Endodermal cell (in vitro differentiated cells): ENCODE results near the gene SYNDIG1. TPM values are rescaled to one million over a fixed set of nuclear protein-coding genes. Genes with fewer than 3 reads are reported as not detected.

ENCODE experiments used
- DNase-seq: peaks from one replicate; pipeline ENCODE4 v3.0.0-alpha.2; 2017
- H3K27ac ChIP-seq: 2 replicates; pipeline ENCODE4 v1.5.1; 2013; ENCODE audit warnings: mild to moderate bottlenecking, low read depth, low read length, moderate library complexity
- H3K27me3 ChIP-seq: 2 replicates; pipeline ENCODE4 v1.6.1; 2013; ENCODE audit warnings: mild to moderate bottlenecking, low read length, moderate library complexity; ENCODE audit not compliant: insufficient read depth, control insufficient read depth, poor library complexity, severe bottlenecking
- H3K36me3 ChIP-seq: 2 replicates; pipeline ENCODE4 v1.7.0; 2013; ENCODE audit warnings: mild to moderate bottlenecking, low read length, moderate library complexity; ENCODE audit not compliant: control insufficient read depth, insufficient read depth
- H3K4me1 ChIP-seq: one replicate; pipeline ENCODE4 v1.7.0; 2013; ENCODE audit warnings: low read length; ENCODE audit not compliant: control insufficient read depth, insufficient read depth
- H3K4me3 ChIP-seq: 2 replicates; pipeline ENCODE4 v1.5.1; 2013; ENCODE audit warnings: mild to moderate bottlenecking, low read length, moderate library complexity
- H3K9ac ChIP-seq: 2 replicates; pipeline ENCODE4 v1.6.1; 2013; ENCODE audit warnings: mild to moderate bottlenecking, low read length, moderate library complexity; ENCODE audit not compliant: poor library complexity, severe bottlenecking; ENCODE audit errors: extremely low read depth
- H3K9me3 ChIP-seq: 2 replicates; pipeline ENCODE4 v1.6.1; 2013; ENCODE audit warnings: mild to moderate bottlenecking, low read length, moderate library complexity; ENCODE audit not compliant: control insufficient read depth
- H3K27ac Mint-ChIP-seq: 2 replicates; pipeline ENCODE4 v1.8.0; 2020; ENCODE audit warnings: mixed read lengths
- H3K27me3 Mint-ChIP-seq: 2 replicates; pipeline ENCODE4 v1.8.0; 2021; ENCODE audit warnings: mild to moderate bottlenecking, mixed read lengths; ENCODE audit not compliant: insufficient read depth
- H3K36me3 Mint-ChIP-seq: 2 replicates; pipeline ENCODE4 v1.8.0; 2020; ENCODE audit warnings: low read depth, mixed read lengths
- H3K4me1 Mint-ChIP-seq: 2 replicates; pipeline ENCODE4 v1.8.0; 2020; ENCODE audit warnings: mixed read lengths
- H3K4me3 Mint-ChIP-seq: 2 replicates; pipeline ENCODE4 v1.8.0; 2020; ENCODE audit warnings: mild to moderate bottlenecking, moderate library complexity, mixed read lengths
- H3K9me3 Mint-ChIP-seq: 2 replicates; pipeline ENCODE4 v1.8.0; 2020; ENCODE audit warnings: mild to moderate bottlenecking, mixed read lengths
- WGBS, 2 experiments: methylation state at CpG; one replicate each; pipeline versions ENCODE4 v1.1.5 to v1.1.7; 2013; ENCODE audit warnings: missing lambda C conversion rate in 2 of 2, mixed read lengths in 1 of 2; ENCODE audit not compliant: insufficient coverage in 1 of 2, insufficient read length in 1 of 2; 5-methylcytosine and 5-hydroxymethylcytosine counted together
- total RNA-seq, 2 donors: library from RNA; stranded (reverse); fragmentation: NEBNext Ultra II Directional in 1 of 2; extraction: Animal tissue kit (Norgen Biotek cat#: 25700) in 1 of 2; gene quantifications; 2 replicates in 1 of 2; 3 replicates in 1 of 2; pipeline ENCODE4 v1.2.1, GENCODE V29; 2021
- TF ChIP-seq, protein P1 (sequence below): fragments of 200-600 bp; sonication (generic); conservative IDR thresholded peaks from 2 replicates; pipeline ENCODE4 v1.5.0; 2021; ENCODE audit warnings: antibody characterized with exemption, mild to moderate bottlenecking

The SYNDIG1 gene
- total RNA-seq, 2 donors from 2014 or later: 5.5 to 6.8 TPM

DNA sequence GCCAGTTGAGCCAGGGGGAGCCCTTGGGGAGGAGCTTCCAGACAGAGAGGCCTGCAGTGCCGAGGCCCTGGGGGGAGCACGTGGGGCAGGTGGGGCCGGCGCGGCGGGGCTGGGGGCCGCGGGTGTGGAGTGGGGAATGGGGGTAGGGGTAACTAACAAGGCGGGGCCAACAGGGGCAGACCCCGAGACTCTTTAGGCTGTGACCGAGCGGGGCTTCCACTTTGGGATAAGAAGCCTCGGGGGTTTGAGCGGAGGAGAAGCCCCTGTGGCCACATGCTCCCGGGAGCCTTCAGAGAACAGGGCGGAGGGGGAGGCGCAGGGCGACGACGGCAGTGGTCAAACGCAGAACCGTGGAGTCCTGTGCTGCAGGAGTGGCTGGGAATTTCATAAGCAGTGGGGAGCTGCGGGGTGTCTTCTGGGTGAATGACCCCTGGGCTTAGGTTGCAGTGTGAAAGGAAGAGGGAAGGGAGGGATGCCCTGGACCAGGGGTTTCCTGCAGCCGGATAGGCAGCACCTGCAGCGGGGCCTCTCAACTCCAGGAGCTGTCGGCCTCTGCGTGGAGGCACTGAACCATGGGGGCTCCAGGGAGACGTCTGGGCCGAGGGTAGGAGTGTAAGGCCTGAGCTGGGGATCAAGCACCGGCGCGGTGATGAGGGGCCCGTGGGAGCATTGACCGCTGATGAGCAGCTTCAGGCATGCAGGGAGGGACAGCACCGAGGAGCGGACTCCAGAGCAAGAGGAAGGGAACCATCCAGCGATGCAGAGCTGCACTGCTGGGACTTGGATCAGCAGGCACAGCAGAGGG lies 121.0 kb downstream of the SYNDIG1 start:
- Mint-ChIP-seq H3K4me1 (no peaks in the 10 kb centered on the region), H3K9me3 (no peaks in the 10 kb centered on the region), H3K27ac (no peak overlapping the region), H3K4me3 (no peak overlapping the region), H3K27me3 (peaks cover 2% of the 10 kb centered on the region), H3K36me3 (no peaks in the 10 kb centered on the region)
- 94 to 100% methylated on average over 5 to 37 of the region's 37 CpGs for WGBS, 2 experiments
- no peaks in the 10 kb centered on the region for H3K9me3 ChIP-seq
- H3K27me3 ChIP-seq: no peaks in the 10 kb centered on the region
- no peak overlapping the region for H3K4me3 ChIP-seq
- TF ChIP-seq, protein P1, sequence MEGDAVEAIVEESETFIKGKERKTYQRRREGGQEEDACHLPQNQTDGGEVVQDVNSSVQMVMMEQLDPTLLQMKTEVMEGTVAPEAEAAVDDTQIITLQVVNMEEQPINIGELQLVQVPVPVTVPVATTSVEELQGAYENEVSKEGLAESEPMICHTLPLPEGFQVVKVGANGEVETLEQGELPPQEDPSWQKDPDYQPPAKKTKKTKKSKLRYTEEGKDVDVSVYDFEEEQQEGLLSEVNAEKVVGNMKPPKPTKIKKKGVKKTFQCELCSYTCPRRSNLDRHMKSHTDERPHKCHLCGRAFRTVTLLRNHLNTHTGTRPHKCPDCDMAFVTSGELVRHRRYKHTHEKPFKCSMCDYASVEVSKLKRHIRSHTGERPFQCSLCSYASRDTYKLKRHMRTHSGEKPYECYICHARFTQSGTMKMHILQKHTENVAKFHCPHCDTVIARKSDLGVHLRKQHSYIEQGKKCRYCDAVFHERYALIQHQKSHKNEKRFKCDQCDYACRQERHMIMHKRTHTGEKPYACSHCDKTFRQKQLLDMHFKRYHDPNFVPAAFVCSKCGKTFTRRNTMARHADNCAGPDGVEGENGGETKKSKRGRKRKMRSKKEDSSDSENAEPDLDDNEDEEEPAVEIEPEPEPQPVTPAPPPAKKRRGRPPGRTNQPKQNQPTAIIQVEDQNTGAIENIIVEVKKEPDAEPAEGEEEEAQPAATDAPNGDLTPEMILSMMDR: no peak
- H3K36me3 ChIP-seq: no peaks in the 10 kb centered on the region
- no peak for DNase-seq
- H3K4me1 ChIP-seq: no peaks in the 10 kb centered on the region
- H3K27ac ChIP-seq: no peak overlapping the region
- no peak overlapping the region for H3K9ac ChIP-seq

GRCh38 chr20:24597051-24597450 lies 127.6 kb downstream of the SYNDIG1 start:
- Histone ChIP-seq H3K9ac (no peak overlapping the region), H3K36me3 (no peaks in the 10 kb centered on the region), H3K9me3 (peaks cover 10% of the 10 kb centered on the region), H3K27me3 (no peaks in the 10 kb centered on the region), H3K4me1 (no peaks in the 10 kb centered on the region), H3K27ac (no peak overlapping the region), H3K4me3 (no peak overlapping the region)
- Mint-ChIP-seq H3K36me3 (no peaks in the 10 kb centered on the region), H3K9me3 (peaks cover 13% of the 10 kb centered on the region), H3K4me3 (no peak overlapping the region), H3K27ac (no peak overlapping the region), H3K4me1 (no peaks in the 10 kb centered on the region), H3K27me3 (peaks cover 2% of the 10 kb centered on the region)
- no peak for DNase-seq
- 88 to 92% methylated on average over 2 to 5 of the region's 5 CpGs for WGBS, 2 experiments
- TF ChIP-seq, protein P1: no peak

DNA sequence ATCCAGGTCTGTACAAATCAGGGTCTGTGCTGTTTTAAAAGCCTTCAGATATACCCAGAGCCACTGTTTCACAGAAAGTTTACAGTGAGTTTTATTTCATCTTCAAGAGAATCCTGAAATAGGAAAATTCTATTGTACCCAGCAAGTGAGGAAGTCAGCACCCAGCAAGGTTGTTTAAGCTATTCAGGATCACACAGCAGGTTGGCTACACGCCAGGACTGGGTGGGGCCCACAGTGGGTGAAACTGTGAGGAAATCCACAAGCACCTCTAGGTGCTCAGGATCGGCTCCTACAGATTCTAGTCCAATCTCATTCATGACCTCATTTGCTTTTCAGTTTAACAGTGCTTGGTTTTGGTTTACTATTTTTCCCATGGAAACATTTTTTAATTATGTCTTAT lies 128.9 kb downstream of the SYNDIG1 start:
- no peak overlapping the region for H3K27ac Mint-ChIP-seq
- H3K4me1 Mint-ChIP-seq: no peaks in the 10 kb centered on the region
- Histone ChIP-seq H3K36me3 (no peaks in the 10 kb centered on the region), H3K9me3 (peaks cover 10% of the 10 kb centered on the region), H3K27me3 (no peaks in the 10 kb centered on the region), H3K4me1 (no peaks in the 10 kb centered on the region), H3K9ac (no peak overlapping the region), H3K27ac (no peak overlapping the region), H3K4me3 (no peak overlapping the region)
- H3K36me3 Mint-ChIP-seq: no peaks in the 10 kb centered on the region
- no peak overlapping the region for H3K4me3 Mint-ChIP-seq
- no peak for DNase-seq
- peaks cover 13% of the 10 kb centered on the region for H3K9me3 Mint-ChIP-seq
- WGBS, 2 experiments: 91% methylated on average over 2 of the region's 2 CpGs; no CpG with 5 or more reads in 1 of the 2 experiments
- peaks cover 2% of the 10 kb centered on the region for H3K27me3 Mint-ChIP-seq
- TF ChIP-seq, protein P1: no peak
